Activated CD8-positive, alpha-beta memory T cell treated with anti-CD3 and anti-CD28 coated beads, Interleukin-2, amount 50 U/mL, for 24 hours (primary cell): ENCODE measurements around the gene SAMD9.
"Not testable (repeated sequence)": the region's sequence is repeated elsewhere in the genome, so short reads cannot be mapped to it uniquely, and the experiment has no call there.

Source experiments
- DNase-seq: peaks from one replicate; pipeline ENCODE4 v3.0.0-alpha.2; 2020; ENCODE audit errors: extremely low read depth

The SAMD9 gene

GRCh38 chr7:93120592-93121549 is 3.1 kb upstream of the SAMD9 start:
- DNase-seq = no peak

GRCh38 chr7:93119191-93119905 is 1.6 kb upstream of the SAMD9 start:
- no peak for DNase-seq

- DNase-seq = no peak
Measured at GRCh38 chr7:93117327-93117726, 452 bp downstream of the SAMD9 start.

- DNase-seq = no peak
Measured at GRCh38 chr7:93115796-93116195, 2.0 kb downstream of the SAMD9 start.

GRCh38 chr7:93108003-93108402 is 9.8 kb downstream of the SAMD9 start:
- DNase-seq = no peak

GRCh38 chr7:93097388-93097787 is 20.4 kb downstream of the SAMD9 start:
- DNase-seq = no peak

GRCh38 chr7:93092757-93093370 is 24.9 kb downstream of the SAMD9 start:
- no peak for DNase-seq

GRCh38 chr7:93073357-93073756 is 44.4 kb downstream of the SAMD9 start:
- DNase-seq = not testable (repeated sequence)

GRCh38 chr7:93062599-93062998 is 55.2 kb downstream of the SAMD9 start:
- DNase-seq = no peak

GRCh38 chr7:93060865-93061264 is 56.9 kb downstream of the SAMD9 start:
- DNase-seq = no peak

- no peak for DNase-seq
Measured at GRCh38 chr7:93060025-93060424, 57.8 kb downstream of the SAMD9 start.

- not testable (repeated sequence) for DNase-seq
Measured at GRCh38 chr7:93056621-93057020, 61.2 kb downstream of the SAMD9 start.

- no peak for DNase-seq
Measured at GRCh38 chr7:93055543-93056107, 62.2 kb downstream of the SAMD9 start.

- DNase-seq = no peak
Measured at GRCh38 chr7:93054975-93055374, 62.8 kb downstream of the SAMD9 start.

- no peak for DNase-seq
Measured at GRCh38 chr7:93053949-93054943, 63.5 kb downstream of the SAMD9 start.

GRCh38 chr7:93053209-93053948 is 64.4 kb downstream of the SAMD9 start:
- no peak for DNase-seq

GRCh38 chr7:93051660-93052059 is 66.1 kb downstream of the SAMD9 start:
- DNase-seq = no peak
